Adrenal gland (tissue), 12 donors: ENCODE results near the gene CDH18. TPM values are rescaled to one million over a fixed set of nuclear protein-coding genes. Genes with fewer than 3 reads are reported as not detected.

Experiments used
- DNase-seq, 7 donors: peaks; one replicate each; pipeline ENCODE4 v3.0.0-alpha.2; 2019 to 2020
- H3K27ac ChIP-seq, 5 donors: fragments of 200-600 bp; sonication (generic) in 4 of 5; 1 replicate in 3 of 5; 2 replicates in 2 of 5; pipeline versions ENCODE4 v1.5.1 to v1.8.0; 2016 to 2020; ENCODE audit warnings: mild to moderate bottlenecking in 1 of 5
- H3K27me3 ChIP-seq: fragments of 200-600 bp; 2 replicates; pipeline ENCODE4 v1.8.0; 2021
- H3K36me3 ChIP-seq, 2 donors: fragments of 200-600 bp; replicated peaks in 1 of 2; 1 replicate in 1 of 2; 2 replicates in 1 of 2; pipeline versions ENCODE4 v1.5.1 to v1.8.0; 2018 to 2022
- H3K4me1 ChIP-seq, 2 donors: fragments of 200-600 bp; replicated peaks in 1 of 2; 1 replicate in 1 of 2; 2 replicates in 1 of 2; pipeline versions ENCODE4 v1.5.1 to v1.8.0; 2018 to 2021
- H3K4me3 ChIP-seq, 4 donors: fragments of 200-600 bp; sonication (generic) in 3 of 4; one replicate each; pipeline ENCODE4 v1.5.1; 2016 to 2018
- H3K9me3 ChIP-seq, 3 donors: fragments of 200-600 bp; sonication (generic) in 1 of 3; replicated peaks in 1 of 3; 1 replicate in 2 of 3; 2 replicates in 1 of 3; pipeline versions ENCODE4 v1.5.1 to v1.8.0; 2016 to 2021
- POLR2A ChIP-seq, 2 donors: fragments of 450-650 bp; IDR thresholded peaks; one replicate each; pipeline ENCODE4 v1.6.1; 2017; ENCODE audit warnings: antibody characterized with exemption in 2 of 2, mild to moderate bottlenecking in 2 of 2, moderate library complexity in 1 of 2
- WGBS, 4 donors: extraction: QIAGEN DNeasy Blood & Tissue Kit in 2 of 4; methylation state at CpG; one replicate each; pipeline versions ENCODE4 v1.1.5 to v1.1.7; 2013 to 2017; 5-methylcytosine and 5-hydroxymethylcytosine counted together
- intact Hi-C, 2 donors: fragments of 100-400 bp; cut with DNase I; formaldehyde crosslinking; loops; one replicate each; pipeline versions ENCODE4 v1.14.1 to v1.15.0; 2022 to 2023
- polyA plus RNA-seq, 3 donors: library from polyadenylated mRNA; stranded (reverse); fragments of 200-250 nt in 2 of 3; fragments of 350-450 nt in 1 of 3; fragmentation: Illumina TruSeq in 1 of 3; extraction: RNeasy Lipid Tissue Mini Kit (QIAGEN cat#74804) in 1 of 3; gene quantifications; one replicate each; pipeline ENCODE4 v1.2.3, GENCODE V29; 2013 to 2014
- total RNA-seq, 9 donors: library from RNA; depleted of rRNA in 4 of 9; stranded (reverse); fragments of >200 nt in 4 of 9; fragments of 120-200 nt in 1 of 9; fragmentation: NEBNext Ultra II Directional in 1 of 9; extraction: Animal tissue kit (Norgen Biotek cat#: 25700) in 1 of 9; gene quantifications; one replicate each; pipeline versions ENCODE4 v1.1.0 to v1.2.4, GENCODE V29; 2013 to 2023
- TF ChIP-seq, protein P1 (sequence below), 6 experiments: fragments of 450-650 bp in 4 of 6; fragments of 200-600 bp in 2 of 6; sonication (generic) in 1 of 6; IDR thresholded peaks; 1 replicate in 5 of 6; 2 replicates in 1 of 6; pipeline versions ENCODE4 v1.5.1 to v1.8.0; 2016 to 2021; ENCODE audit warnings: antibody characterized with exemption in 6 of 6, mild to moderate bottlenecking in 2 of 6, moderate library complexity in 1 of 6
- donor health status: healthy with polysubstance abuse.
- donor health status: Bipolar disorder and iron deficiency.
- donor health status: DM: yes; HTN: yes; CAD: no.
- donor health status: DM: no; HTN: no; CAD: no.
- donor health status: DM: no; HTN: no; CAD: no.
- donor health status: DM: yes; HTN: yes; CAD: no.

The CDH18 gene
- total and polyA plus RNA-seq, 12 donors, result 0.23 to 9.0 (median 3.9) TPM; not detected in 4

DNA sequence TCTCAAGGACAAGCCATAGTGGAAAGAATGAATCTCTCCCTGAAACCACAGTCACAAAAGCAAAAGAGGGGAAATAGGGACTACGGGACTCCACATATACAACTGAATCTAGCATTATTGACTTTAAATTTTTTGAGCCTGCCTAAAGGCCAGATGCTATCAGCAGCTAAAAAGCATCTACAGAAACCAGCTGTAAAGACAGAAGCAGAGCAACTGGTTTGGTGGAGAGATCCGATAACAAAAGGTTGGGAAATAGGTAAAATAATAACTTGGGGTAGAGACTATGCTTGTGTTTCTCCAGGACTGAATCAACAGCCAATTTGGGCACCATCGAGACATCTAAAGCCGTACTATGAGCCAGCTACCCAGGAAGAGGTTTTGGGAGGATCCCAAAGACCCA lies 281.2 kb downstream of the CDH18 start:
- no peak for DNase-seq
- Histone ChIP-seq H3K9me3 (peaks cover 0 to 5% (median 0%) of the 10 kb centered on the region in 3 donors), H3K27me3 (no peaks in the 10 kb centered on the region), H3K36me3 (no peaks in the 10 kb centered on the region), H3K27ac (no peak overlapping the region), H3K4me3 (no peak overlapping the region), H3K4me1 (no peaks in the 10 kb centered on the region)
- intact Hi-C loops, result no loop called here
- no peak for TF ChIP-seq POLR2A (IDR thresholded peaks at IDR 0.05)
- TF ChIP-seq, protein P1, sequence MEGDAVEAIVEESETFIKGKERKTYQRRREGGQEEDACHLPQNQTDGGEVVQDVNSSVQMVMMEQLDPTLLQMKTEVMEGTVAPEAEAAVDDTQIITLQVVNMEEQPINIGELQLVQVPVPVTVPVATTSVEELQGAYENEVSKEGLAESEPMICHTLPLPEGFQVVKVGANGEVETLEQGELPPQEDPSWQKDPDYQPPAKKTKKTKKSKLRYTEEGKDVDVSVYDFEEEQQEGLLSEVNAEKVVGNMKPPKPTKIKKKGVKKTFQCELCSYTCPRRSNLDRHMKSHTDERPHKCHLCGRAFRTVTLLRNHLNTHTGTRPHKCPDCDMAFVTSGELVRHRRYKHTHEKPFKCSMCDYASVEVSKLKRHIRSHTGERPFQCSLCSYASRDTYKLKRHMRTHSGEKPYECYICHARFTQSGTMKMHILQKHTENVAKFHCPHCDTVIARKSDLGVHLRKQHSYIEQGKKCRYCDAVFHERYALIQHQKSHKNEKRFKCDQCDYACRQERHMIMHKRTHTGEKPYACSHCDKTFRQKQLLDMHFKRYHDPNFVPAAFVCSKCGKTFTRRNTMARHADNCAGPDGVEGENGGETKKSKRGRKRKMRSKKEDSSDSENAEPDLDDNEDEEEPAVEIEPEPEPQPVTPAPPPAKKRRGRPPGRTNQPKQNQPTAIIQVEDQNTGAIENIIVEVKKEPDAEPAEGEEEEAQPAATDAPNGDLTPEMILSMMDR (IDR thresholded peaks at IDR 0.05), result no peak
- 82 to 89% (median 86%) methylated on average over 4 of the region's 4 CpGs for WGBS, 4 donors

DNA sequence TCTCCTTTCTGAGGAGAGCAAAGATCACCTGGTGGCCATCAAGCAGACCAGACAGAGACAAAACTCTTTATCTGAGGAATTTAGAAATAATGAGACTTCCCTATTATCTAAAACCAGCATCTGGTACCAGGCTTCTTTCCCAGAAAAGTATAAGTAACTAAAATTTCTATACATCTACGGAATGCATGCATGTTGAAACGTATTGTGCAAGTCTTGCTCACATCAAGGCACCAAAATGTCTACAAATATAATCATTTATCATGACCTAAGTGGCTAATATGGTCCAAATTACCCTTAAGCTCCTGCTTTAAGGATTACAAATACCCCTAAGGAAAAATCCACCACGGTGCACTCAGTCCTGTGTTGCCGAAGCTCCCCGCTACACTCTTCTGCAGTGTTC lies 286.3 kb downstream of the CDH18 start:
- TF ChIP-seq, protein P1 (IDR thresholded peaks at IDR 0.05), result no peak
- no peak for TF ChIP-seq POLR2A (IDR thresholded peaks at IDR 0.05)
- WGBS, 4 donors, result 79 to 94% (median 92%) methylated on average over 5 of the region's 5 CpGs
- no peak overlapping the region for H3K27ac ChIP-seq
- H3K9me3 ChIP-seq, result no peaks in the 10 kb centered on the region
- no peaks in the 10 kb centered on the region for H3K27me3 ChIP-seq
- DNase-seq, result no peak
- no peak overlapping the region for H3K4me3 ChIP-seq
- intact Hi-C loops, result no loop called here
- no peaks in the 10 kb centered on the region for H3K36me3 ChIP-seq
- no peaks in the 10 kb centered on the region for H3K4me1 ChIP-seq

DNA sequence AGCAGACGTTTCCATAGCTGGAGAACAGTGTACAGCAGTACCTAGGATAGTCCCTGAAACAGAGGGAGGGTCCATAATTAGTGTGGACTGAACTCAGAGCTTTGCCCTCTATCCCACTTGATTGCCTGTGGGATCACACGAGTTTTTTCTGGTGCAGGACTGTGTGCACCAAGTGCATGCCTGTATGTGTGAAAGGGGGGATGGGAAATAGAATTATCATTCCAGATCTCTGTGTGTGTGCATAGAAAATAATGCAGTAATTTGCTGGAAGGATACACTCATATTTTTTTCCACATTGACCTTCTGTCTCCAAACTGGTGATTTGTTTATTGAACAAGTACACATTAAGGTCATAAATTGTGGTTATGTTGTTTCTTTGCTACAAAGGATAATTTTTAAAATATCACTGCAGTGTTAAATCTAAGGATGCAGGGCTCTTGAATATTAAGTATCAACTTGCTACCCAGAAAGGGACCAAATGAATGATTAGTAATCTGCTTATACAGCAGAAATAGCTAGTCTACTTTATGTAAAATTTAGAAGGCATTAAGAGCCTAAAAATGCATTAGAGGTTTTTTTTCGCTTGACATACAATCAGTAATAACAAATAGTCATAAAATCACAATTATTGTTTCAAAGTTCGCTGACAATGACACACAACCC lies 292.9 kb downstream of the CDH18 start:
- TF ChIP-seq, protein P1 (IDR thresholded peaks at IDR 0.05), result no peak
- no peak for TF ChIP-seq POLR2A (IDR thresholded peaks at IDR 0.05)
- Histone ChIP-seq H3K27ac (no peak overlapping the region), H3K36me3 (no peaks in the 10 kb centered on the region), H3K4me3 (no peak overlapping the region), H3K4me1 (no peaks in the 10 kb centered on the region), H3K9me3 (no peaks in the 10 kb centered on the region), H3K27me3 (no peaks in the 10 kb centered on the region)
- intact Hi-C loops, result no loop called here
- no peak for DNase-seq
- whole genome bisulfite sequencing, 4 donors, result 63 to 74% (median 70%) methylated on average over 4 of the region's 4 CpGs

DNA sequence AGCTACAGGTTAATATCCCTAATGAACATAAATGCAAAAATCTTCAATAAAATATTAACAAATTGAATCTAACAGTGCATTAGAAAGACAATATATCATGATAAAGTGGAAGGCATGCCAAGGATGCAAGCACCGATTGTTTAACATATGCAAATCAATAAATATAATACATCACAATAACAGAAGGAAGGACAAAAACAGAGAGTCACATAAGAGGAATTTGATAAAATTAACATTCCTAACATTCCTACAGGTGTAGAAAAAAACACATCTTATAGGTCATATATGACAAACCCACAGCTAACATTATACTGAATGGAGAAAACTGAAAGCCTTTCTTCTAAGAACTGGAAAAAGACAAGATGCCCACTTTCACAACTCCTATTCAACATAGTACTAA lies 297.0 kb downstream of the CDH18 start:
- no peak for TF ChIP-seq POLR2A (IDR thresholded peaks at IDR 0.05)
- TF ChIP-seq, protein P1 (IDR thresholded peaks at IDR 0.05), result no peak
- Histone ChIP-seq H3K4me3 (no peak overlapping the region), H3K9me3 (peaks cover 0 to 6% (median 0%) of the 10 kb centered on the region in 3 donors), H3K4me1 (no peaks in the 10 kb centered on the region), H3K27me3 (no peaks in the 10 kb centered on the region), H3K36me3 (no peaks in the 10 kb centered on the region), H3K27ac (no peak overlapping the region)
- WGBS, 4 donors, result 73 to 89% (median 80%) methylated on average over 1 of the region's 1 CpG
- intact Hi-C loops, result no loop called here
- no peak for DNase-seq
